DMS 273 (cell line): ENCODE measurements around the gene SH3D21.

Source experiments
- DNase-seq: peaks from one replicate; lab custom pipeline; 2025; ENCODE audit not compliant: unreplicated experiment; lab: John Stamatoyannopoulos, UW

SH3D21 gene

DNA sequence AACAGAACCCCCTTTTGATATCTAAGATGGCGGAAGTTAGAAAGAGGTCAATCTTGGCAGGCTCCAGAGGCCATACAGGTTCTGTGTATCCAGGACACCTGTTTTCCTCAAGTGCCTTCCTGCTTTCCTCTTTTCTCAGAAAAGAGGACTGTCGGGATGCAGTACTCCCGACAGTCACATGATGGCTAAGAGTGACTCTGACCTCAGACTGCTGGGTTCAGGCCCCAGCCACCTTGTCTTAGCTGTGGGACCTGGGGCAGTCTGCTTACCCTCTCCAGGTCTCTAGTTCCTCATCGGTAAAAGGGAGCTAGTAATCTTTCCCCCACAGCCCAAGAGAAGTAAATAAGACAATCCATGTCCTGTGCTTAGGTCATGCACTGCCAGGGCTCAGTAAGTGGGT, 49.6 kb downstream of the SH3D21 start:
- no peak for DNase-seq

DNA sequence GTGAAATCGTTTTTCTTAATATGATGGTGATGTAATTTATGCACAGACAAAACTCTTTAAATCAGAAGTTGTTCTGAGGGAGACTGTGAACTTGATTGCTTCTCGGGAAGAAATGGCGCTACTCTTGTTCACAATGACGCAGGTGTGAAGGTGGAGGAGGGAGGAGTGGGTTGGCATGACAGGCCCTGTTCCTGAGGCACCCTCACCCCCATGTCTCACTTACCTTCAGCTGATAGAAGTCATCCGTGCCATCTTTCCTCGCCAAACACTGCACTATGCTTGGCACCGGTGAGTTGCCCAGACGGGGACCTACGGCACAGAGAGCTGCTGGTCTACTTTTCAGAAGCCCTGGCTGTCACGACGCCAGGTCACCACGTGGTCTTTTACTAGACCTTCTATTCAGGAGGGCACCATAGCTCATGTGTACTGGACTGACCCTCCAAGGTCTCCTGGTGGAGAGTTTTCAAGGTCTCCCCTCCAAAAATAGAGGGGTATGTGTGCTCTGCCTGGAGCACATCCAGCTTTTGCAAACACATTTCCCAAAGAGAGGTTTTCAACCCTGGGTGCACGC, 52.4 kb downstream of the SH3D21 start:
- no peak for DNase-seq

DNA sequence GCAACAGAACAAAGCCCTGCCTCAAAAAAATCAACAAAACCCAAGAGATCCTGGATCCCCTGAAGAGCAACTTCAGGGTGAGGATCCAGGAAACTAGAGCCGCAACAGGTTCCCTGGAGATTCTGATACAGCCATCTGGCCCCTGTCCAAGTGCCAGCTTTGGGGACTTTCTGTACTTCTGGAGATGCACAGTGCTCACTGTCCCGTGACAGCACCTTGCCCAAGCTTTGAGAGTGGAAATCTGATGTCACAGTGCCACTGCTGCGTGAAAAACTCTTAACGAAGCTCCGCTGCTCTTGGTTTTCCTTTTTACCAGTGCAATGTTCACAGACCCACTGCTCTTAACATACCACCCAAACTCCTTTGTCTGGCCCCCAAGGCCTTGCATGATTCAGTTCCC, 53.2 kb downstream of the SH3D21 start:
- DNase-seq, result no peak

DNA sequence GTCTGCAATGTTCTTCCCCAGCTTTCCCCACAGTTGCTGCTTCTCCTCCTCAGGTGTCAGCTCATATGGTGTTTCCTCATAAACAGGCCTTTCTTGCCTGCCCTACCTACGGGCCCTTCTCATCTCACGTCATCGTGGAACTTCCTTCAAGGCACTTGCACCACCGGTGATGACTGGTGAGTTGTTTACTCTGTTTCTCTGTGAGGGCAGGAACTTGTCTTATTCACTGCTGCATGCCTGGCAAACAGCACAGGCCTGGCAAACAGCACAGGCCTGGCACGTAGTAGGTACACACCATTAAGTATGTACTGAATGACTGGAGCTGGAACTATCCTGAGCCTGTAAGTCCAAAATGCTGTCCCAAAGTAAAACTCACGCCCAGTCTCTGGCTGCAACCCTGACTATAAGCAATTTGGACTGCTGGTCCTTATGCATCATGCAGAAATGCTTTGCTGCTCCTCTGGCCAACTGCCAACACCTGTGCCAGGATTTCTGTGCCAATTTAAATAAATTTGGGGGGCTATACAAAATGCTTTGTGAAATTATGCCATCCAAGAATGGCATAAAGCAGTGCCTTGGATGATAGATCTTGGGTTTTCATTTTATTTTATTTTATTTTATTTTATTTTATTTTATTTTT, 53.9 kb downstream of the SH3D21 start:
- DNase-seq, result no peak

DNA sequence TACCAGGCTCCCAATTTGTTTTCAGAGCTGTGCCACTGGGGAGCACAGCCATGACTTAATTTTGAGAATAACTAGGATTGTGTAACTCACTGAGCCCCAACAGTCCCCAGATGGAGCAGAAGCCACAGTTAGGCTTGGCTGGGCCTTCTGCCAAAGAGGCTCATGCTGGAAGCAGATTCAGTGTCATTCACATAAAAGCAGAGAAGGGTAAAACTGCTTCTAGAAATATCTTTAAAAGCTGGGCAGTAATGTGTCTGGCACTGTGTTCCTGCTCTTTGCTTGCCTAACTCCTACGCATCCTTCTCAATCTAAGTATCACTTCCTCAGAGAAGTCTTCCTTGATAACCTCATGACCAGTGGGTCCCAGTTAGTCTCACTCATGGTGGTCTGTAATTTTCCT, 59.2 kb downstream of the SH3D21 start:
- DNase-seq, result peak; percentile 92

- peak; percentile 99 for DNase-seq
Measured at GRCh38 chr1:36366091-36366661, 60.0 kb downstream of the SH3D21 start.

DNA sequence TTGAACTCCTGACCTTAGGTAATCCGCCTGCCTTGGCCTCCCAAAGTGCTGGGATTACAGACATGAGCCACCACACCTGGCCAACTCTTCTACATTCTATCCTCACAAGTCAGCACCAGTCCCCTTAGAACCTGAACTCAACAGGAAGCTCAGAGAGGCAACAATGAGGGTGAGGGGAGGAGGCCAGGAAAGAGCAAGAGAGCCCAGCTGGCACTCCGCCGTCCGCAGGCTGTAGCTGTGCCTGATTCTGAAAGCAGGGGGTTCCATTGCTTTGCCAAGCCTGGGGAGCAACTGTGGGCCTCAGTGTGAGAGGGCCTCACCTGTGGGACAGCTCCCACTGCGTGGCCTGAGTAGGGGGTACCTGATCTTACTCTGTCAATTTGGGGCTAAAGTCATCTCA, 60.9 kb downstream of the SH3D21 start:
- DNase-seq, result no peak

GRCh38 chr1:36367798-36368197, 61.6 kb downstream of the SH3D21 start:
- no peak for DNase-seq

DNA sequence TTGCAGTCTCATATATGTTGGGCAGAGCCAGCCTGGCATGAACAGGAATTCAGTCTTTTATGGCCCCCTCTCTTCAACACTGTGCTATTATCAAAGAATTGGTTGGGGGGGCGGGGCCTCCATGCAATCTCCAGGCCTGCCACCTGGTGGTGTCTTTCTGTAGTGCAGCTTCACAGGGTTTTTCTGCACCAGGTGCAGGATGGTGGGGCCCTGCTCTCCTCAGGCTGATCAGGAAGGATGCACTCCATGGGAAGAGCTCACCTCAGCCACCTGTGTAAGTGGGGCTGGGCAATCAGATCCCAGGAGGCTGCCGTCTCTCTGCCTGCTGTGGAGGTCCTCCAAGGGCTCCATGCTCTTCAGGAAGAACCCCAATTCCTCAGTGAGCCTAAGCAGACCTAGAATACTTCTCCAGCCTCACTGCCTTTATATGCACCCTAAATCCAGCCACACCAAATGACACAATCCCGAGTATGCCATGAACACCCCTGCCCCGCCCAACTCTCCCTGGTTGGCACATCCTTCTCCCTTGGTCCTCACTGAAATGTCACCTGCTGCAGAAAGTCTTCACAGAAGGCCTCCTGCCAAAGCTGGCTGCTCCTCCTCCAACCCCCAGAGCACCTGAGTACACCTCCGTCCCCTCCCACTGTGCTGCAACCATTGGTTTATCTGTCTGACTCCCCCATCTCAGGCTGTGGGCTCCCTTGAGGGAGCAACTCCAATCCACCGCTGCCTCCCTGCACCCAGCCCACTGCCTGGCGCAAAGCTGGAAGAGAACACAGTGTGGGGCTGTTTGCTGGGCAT, 63.1 kb downstream of the SH3D21 start:
- DNase-seq, result peak; percentile 91
